ENCODE measurements around the gene TMX4. TPM values are rescaled to one million over a fixed set of nuclear protein-coding genes. Genes with fewer than 3 reads are reported as not detected.

TMX4 gene, protein sequence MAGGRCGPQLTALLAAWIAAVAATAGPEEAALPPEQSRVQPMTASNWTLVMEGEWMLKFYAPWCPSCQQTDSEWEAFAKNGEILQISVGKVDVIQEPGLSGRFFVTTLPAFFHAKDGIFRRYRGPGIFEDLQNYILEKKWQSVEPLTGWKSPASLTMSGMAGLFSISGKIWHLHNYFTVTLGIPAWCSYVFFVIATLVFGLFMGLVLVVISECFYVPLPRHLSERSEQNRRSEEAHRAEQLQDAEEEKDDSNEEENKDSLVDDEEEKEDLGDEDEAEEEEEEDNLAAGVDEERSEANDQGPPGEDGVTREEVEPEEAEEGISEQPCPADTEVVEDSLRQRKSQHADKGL
- total RNA-seq = 8.2 and 11.5 TPM in 2 replicates

DNA sequence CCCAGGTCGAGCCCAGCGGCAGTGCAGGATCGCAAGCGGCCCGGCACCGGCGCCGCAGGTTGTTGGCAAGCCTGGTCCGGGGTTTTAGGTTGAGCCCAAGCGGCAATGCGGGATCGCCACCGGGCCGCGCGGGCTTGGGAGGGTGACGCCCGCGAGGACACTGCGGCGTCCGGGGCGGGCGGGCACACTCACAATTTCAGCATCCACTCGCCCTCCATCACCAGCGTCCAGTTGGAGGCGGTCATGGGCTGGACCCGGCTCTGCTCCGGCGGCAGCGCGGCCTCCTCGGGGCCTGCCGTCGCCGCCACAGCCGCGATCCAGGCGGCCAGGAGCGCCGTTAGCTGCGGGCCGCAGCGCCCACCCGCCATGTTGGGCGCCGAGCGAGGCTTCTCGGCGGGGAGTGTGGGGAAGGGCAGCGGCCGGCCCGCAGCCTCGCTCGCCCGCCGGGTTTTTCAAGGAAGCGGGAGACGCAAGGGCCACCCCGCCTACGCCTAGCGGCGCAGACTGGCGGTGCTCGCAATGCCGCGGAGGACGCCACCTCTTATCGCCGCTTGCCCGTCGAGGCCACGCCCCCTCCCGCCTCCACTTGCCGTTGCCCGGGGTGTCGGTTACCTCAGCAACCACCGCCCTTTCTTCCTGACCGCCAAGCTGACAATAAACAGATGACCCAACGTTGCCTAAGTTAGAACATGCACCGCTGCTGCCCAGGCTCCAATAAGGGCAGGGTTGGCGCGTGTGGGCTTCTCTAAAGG is at the start of gene TMX4:
Gene TMX4, minus strand, starts transcription at position 516 of the 752 bp plus-strand sequence. Its CDS starts 148 bp downstream, at position 368.

DNA sequence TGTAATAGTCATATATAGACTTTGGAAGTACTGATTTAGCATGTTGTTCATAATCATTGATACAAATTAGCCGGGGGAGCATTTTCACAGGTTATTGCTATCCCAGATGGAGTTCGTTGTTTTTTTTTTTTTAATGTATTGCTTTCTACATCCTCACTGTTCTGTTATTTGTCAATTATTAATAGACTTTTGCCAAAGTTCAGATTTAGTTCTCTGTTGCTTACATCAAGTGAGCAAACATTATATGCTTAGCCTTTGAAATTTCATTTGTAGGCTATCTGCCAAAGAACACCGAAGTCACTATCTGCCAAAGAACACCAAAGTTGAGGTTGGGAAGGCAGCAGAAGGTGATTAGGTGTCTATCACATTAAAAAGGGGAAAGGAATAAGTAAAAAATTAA is 79.2 kb downstream of the TMX4 start, which contains the start of gene HAO1:
Gene HAO1, minus strand, starts transcription at position 118 of the 400 bp plus-strand sequence. Its CDS starts 36 bp downstream, at position 82.

Other genes with a start within 250 kb of the TMX4 start
- not detected in 2 replicates for gene HAO1, start 79.3 kb downstream of the TMX4 start, total RNA-seq
- 0.24 and 2.8 TPM in 2 replicates for gene PLCB1, start 112.5 kb upstream of the TMX4 start, total RNA-seq

Measured in tracheal epithelial cell (primary cell).